Measurements from ENCODE around the gene THOC1.
A peak's percentile ranks its signal among the peaks of the same experiment; 100 is the strongest.

THOC1 gene

DNA sequence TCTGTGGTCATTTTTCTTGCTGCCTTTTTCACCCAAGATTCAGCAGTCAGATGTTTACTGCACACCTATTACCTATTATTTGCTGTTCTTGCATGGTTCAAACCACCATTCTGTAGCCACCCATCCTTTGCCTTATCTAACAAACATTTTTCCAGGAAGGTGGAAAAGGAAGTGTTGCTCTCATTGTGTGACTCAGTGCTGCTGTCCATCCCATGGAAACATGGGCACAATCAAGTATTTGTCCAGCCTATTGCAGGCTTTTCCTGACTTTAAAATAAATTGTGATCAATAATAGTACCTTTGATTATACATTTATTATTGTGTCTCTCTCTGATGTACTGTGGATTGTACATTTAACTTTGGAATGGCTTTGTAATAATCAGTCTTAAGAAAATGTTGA is 56.3 kb downstream of the THOC1 start:
- DNase-seq, result no peak

DNA sequence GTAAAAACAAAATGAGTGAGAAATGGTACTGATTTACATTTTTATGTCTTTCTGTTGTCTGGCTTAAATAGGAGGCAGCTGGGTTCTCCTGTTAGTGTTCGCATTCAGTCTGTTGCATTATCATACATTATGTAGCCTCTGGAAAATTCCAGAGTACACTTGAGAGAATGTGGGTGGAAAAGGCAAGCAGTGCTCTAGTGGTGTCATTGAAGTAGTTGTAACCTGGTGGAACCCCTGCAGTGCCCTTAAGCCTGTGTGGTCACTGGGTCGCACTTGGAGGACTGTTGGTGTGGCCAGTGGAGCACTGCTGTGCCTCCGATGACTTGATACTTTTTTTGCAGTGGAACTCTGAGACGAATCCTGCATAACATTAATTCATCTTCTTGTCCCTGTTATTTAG is 57.1 kb downstream of the THOC1 start:
- no peak for DNase-seq

DNA sequence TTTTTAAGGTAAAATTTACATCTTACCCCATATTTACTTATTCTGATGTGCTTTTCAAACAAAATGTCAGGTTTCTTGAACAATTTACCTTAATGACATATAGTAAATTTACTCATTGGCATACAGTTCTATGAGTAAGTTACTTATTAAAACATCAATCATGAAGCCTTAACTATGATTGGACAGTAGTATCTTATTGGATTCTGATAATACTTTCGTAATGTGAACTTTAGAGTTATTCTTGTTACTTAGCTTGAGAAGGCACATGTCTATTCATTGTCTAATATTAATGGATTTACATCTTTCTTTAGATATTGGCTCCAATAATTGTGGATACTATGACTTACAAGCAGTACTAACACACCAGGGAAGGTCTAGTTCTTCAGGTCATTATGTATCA is 57.8 kb downstream of the THOC1 start:
- no peak for DNase-seq

DNA sequence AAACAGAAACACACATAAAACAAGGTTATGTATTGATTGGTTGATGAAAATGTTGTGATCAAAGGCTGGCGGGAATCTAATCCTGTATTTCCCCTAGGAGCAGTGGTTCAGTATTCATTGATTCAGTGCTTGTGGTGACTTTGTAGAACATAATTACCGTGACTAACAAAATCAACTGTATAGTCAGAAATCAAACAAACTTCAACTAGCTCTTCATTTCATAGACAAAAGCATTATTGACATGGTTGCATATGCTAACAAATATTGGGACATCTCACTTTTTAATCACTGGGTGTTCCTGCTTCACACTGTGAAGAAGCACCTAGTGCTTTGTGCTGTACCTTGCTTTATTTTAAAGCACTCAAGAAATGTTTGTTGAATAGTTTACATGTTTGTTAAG is 68.1 kb downstream of the THOC1 start:
- DNase-seq, result peak; percentile 15

DNA sequence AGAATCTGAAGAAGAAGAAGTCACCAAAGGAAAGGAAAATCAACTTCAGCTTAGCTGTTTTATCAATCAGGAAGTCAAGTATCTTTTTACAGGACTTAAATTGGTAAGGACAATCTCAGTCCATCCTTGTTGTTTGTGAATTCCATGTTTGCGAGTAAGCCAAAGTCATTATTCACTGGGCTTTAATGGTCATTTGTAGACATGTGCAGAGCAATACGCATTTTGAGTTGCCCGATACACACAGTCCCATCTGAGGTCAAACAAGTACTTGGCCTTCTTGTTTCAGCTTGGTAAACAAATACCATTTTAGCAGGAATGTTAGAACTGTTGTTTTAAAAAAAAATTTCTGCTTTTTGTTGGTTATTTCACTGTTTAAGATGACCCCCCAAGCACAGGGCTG is 68.6 kb downstream of the THOC1 start:
- no peak for DNase-seq

DNA sequence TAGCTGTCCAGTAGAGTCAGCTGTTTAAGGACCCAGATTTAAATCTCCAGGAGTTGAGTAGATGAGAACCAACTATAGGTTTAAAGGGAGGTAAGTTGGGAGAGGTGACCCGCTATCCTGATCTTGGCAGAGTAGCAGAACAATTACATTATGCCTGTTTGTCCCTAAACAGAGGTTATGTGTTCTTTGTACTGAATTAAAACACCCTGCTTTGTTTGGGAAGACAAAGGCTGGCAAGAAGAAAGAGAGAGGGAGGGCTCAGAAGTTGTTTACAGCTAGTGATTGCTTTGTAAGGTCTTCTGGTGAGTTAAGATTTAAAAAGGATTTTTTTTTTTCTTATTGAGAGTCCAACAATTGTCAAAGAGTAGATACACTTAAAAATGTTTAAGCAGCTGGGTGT is 72.2 kb downstream of the THOC1 start:
- DNase-seq, result no peak

DNA sequence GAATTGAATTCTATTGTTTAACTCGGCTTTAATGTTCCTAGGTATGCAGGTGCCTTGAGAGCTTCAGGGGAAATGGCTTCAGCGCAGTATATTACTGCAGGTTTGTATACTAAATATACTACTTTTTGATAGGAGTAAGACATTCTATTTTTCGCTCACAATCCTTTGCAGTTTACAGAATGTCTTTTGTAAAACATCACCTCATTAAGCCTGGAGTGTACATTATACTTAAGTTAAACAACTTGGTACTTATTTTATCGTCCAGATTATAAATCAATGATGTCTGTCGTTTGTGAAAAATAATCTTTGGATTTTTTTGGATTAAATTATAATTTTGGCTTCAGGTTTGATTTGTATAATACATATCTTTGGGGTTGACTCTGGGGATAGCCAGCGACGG is 75.0 kb downstream of the THOC1 start:
- DNase-seq, result no peak

DNA sequence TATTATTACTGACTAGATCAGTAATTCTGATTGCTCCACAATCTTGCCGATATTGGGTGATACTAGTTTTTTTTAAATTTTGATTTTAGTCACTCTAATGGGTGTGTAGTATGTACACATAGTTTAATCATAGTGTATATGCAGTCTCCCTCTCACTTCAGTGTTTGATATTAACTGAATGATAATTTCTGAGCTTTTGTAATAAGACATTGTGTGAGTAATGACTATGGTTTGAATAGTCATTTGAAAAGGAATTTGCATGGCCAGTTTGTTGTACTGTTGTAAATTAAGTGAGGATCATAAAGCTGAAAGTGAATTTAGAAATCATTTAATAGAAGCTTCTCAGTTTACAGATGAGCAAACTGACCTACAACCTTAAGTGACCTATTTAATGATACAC is 76.1 kb downstream of the THOC1 start:
- DNase-seq, result no peak

DNA sequence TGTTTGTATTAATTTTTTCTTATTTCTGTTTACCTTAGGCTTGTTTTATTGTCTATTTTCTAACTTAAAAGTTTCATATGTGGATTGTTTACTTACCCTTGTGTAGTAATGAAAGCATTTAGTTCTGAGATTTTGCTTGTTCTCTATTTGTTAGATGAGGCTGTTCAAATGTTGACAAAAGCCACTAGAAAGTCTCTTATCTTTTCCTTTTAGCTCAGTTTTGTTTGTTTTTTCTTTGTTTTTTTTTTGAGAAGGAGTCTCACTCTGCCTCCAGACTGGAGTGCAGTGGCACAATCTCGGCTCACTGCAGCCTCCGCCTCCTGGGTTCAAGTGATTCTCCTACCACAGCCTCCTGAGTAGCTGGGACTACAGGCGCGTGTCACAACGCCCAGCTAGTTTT is 78.6 kb downstream of the THOC1 start:
- DNase-seq, result no peak

DNA sequence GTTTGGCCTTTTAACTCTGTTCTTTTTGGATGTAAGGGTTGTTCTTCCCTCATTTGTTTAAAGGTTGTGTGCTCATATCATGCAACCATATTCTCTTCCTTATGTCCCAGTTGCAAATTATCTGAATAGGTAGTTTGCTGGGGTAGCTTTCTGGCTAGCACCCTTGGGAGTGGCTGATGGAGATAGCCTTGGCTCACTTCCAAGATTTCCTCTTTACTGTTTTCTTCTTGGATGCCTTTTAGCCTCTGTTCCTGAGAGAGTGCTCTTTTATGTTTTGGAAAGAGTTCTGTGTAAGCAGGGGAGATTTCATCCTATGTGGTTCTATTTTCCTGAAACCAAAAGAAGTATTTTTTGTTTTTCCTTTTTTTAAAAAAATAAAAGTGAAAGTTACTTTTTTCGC is 84.1 kb downstream of the THOC1 start:
- no peak for DNase-seq

DNA sequence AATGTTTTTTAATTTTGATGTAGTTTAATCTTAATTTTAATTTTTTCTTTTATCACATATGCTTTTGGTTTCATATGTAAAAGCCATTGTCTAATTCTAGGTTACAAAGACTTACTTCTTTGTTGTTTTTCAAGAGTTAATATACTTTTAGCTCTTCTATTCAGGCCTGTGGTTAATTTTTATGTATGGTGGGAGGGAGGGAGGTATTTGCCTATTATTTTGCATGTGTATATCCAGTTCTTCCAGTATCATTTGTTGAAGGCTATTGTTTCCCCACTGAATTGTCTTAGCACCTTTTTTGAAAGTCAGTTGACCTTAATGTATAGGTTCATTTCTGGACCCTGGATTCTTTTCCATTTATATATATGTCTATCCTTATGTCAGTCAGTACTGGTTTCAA is 86.1 kb downstream of the THOC1 start:
- DNase-seq, result no peak

DNA sequence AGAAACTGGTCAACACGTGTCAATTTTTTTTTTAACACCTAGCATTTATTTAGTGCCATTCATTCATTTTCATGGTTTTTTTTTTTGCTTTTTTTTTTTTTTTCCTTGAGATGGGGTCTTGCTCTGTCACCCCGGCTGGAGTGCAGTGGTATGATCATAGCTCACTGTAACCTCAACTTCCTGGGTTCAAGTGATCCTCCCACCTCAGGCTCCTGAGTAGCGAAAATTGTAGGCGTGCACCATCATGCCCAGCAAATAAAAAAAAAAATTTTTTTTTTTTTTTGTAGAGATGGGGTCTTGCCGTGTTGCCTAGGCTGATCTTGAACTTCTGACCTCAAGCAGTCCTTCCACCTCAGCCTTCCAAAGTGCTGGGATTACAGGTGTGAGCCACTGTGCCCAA is 88.3 kb downstream of the THOC1 start:
- DNase-seq, result no peak

DNA sequence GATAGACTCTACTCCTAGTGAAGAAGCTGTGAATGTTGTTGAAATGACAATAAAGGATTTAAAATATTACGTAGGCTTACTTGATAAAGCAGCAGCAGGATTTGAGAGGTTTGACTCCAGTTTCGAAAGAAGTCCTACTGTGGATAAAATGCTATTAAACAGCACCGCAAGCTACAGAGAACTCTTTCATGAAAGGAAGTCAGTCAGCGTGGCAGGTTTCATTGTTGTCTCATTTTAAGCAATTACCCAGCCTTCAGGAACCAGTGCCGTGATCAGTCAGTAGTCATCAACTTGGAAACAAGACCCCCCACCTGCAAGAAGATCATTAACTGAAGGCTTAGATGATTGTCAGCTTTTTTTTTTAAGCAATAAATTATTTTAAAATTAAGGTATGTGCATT is 95.5 kb downstream of the THOC1 start:
- no peak for DNase-seq

Measured in NCI-H1417 treated with DMSO at 0.1 percent for 48 hours (cell line).